ENCODE data around the gene HOXD13.

The HOXD13 gene

GRCh38 chr2:176130147-176130956 is 37.8 kb downstream of the HOXD13 start (continued):
- no peak for TF ChIP-seq PRDM10 (tag by site-specific recombination; IDR thresholded peaks at IDR 0.05)
- 0 out of 2 replicates have a peak, but pooled peaks have one; percentile 18 for TF ChIP-seq ZFP69B (tag by site-specific recombination; IDR thresholded peaks at IDR 0.05)
- no peak for TF ChIP-seq ZNF777 (tag by site-specific recombination; IDR thresholded peaks at IDR 0.05; ENCODE audit: borderline replicate concordance)
- no peak for TF ChIP-seq ZNF548 (tag by site-specific recombination; IDR thresholded peaks at IDR 0.05)
- TF ChIP-seq ZNF48 (tag by site-specific recombination; IDR thresholded peaks at IDR 0.05): no peak
- TF ChIP-seq ZNF549 (tag by site-specific recombination; IDR thresholded peaks at IDR 0.05): no peak
- no peak for TF ChIP-seq ZNF394 (tag by site-specific recombination; IDR thresholded peaks at IDR 0.05; ENCODE audit: borderline replicate concordance)
- TF ChIP-seq ZNF623 (tag by site-specific recombination; IDR thresholded peaks at IDR 0.05): no peak
- TF ChIP-seq ZNF660 (tag by site-specific recombination; IDR thresholded peaks at IDR 0.05): peak; percentile 53; the same call in 1 of the 2 replicates
- peak; percentile 18; the same call in 1 of the 2 replicates for TF ChIP-seq ZNF324 (tag by site-specific recombination; IDR thresholded peaks at IDR 0.05)
- TF ChIP-seq HOXA7 (CRISPR knock-in tag; IDR thresholded peaks at IDR 0.05; ENCODE audit: borderline replicate concordance): no peak
- TF ChIP-seq ZNF292 (tag by site-specific recombination; IDR thresholded peaks at IDR 0.05; ENCODE audit: borderline replicate concordance, low read depth): no peak
- TF ChIP-seq ZEB2 (tag by site-specific recombination; IDR thresholded peaks at IDR 0.05): peak; percentile 83
- TF ChIP-seq ZBTB48 (tag by site-specific recombination; IDR thresholded peaks at IDR 0.05): no peak
- peak; percentile 63; the same call in 1 of the 2 replicates for TF ChIP-seq ZNF335 (tag by site-specific recombination; conservative IDR thresholded peaks at IDR 0.05)
- TF ChIP-seq SETDB1 (IDR thresholded peaks at IDR 0.05; ENCODE audit: insufficient read length, low read length): no peak
- TF ChIP-seq ZNF350 (tag by site-specific recombination; IDR thresholded peaks at IDR 0.05): no peak
- TF ChIP-seq ZNF280C (tag by site-specific recombination; IDR thresholded peaks at IDR 0.05): no peak
- no peak for TF ChIP-seq ZNF311 (tag by site-specific recombination; IDR thresholded peaks at IDR 0.05; ENCODE audit: borderline replicate concordance)
- peak; percentile 71 for TF ChIP-seq ZBTB17 (tag by site-specific recombination; IDR thresholded peaks at IDR 0.05)
- 0 out of 2 replicates have a peak, but pooled peaks have one; percentile 53 for TF ChIP-seq KLF16 (tag by site-specific recombination; IDR thresholded peaks at IDR 0.05)
- TF ChIP-seq PBX3 (CRISPR knock-in tag; IDR thresholded peaks at IDR 0.05): no peak
- no peak for TF ChIP-seq ZNF670 (tag by site-specific recombination; IDR thresholded peaks at IDR 0.05; ENCODE audit: low read depth)
- no peak for TF ChIP-seq ZNF354C (tag by site-specific recombination; IDR thresholded peaks at IDR 0.05; ENCODE audit: borderline replicate concordance, low read depth)
- TF ChIP-seq ZNF561 (tag by site-specific recombination; IDR thresholded peaks at IDR 0.05; ENCODE audit: borderline replicate concordance): peak; percentile 42; the same call in 1 of the 2 replicates
- TF ChIP-seq ZSCAN23 (tag by site-specific recombination; IDR thresholded peaks at IDR 0.05): no peak
- peak; percentile 96 for TF ChIP-seq ZNF398 (tag by site-specific recombination; IDR thresholded peaks at IDR 0.05)
- no peak for TF ChIP-seq ZNF266 (tag by site-specific recombination; IDR thresholded peaks at IDR 0.05; ENCODE audit: low read depth)
- TF ChIP-seq GLI4 (tag by site-specific recombination; IDR thresholded peaks at IDR 0.05): no peak
- TF ChIP-seq ZSCAN5A (tag by site-specific recombination; IDR thresholded peaks at IDR 0.05): no peak
